ENCODE results near the gene ZWILCH.

Gene ZWILCH

GRCh38 chr15:66558271-66558670 is 53.1 kb downstream of the ZWILCH start:
- no peak for DNase-seq

GRCh38 chr15:66560856-66561525 is 55.9 kb downstream of the ZWILCH start:
- no peak for DNase-seq

GRCh38 chr15:66563126-66563525 is 58.0 kb downstream of the ZWILCH start:
- no peak for DNase-seq

- DNase-seq: no peak
Observed at GRCh38 chr15:66563566-66564110, 58.5 kb downstream of the ZWILCH start.

- DNase-seq: no peak
Observed at GRCh38 chr15:66564136-66565041, 59.3 kb downstream of the ZWILCH start.

- DNase-seq: no peak
Observed at GRCh38 chr15:66565141-66565641, 60.1 kb downstream of the ZWILCH start.

GRCh38 chr15:66565741-66566144 is 60.6 kb downstream of the ZWILCH start, which contains the start of gene LCTL:
Gene LCTL, minus strand, starts transcription at chr15:66565998. Its CDS starts 633 bp downstream, at chr15:66565365.
- DNase-seq: no peak

- no peak for DNase-seq
Observed at GRCh38 chr15:66566963-66567531, 61.9 kb downstream of the ZWILCH start.

GRCh38 chr15:66567897-66568296 is 62.8 kb downstream of the ZWILCH start:
- DNase-seq: no peak

- no peak for DNase-seq
Observed at GRCh38 chr15:66569461-66570137, 64.5 kb downstream of the ZWILCH start.

GRCh38 chr15:66570327-66570726 is 65.2 kb downstream of the ZWILCH start:
- no peak for DNase-seq

GRCh38 chr15:66570842-66571478 is 65.8 kb downstream of the ZWILCH start:
- DNase-seq: no peak

GRCh38 chr15:66572146-66572545 is 67.0 kb downstream of the ZWILCH start:
- no peak for DNase-seq

GRCh38 chr15:66573348-66573718 is 68.2 kb downstream of the ZWILCH start:
- no peak for DNase-seq

GRCh38 chr15:66573719-66574595 is 68.8 kb downstream of the ZWILCH start:
- no peak for DNase-seq

GRCh38 chr15:66574596-66574950 is 69.4 kb downstream of the ZWILCH start:
- DNase-seq: no peak

GRCh38 chr15:66578286-66578875 is 73.3 kb downstream of the ZWILCH start:
- DNase-seq: no peak

GRCh38 chr15:66580643-66581042 is 75.5 kb downstream of the ZWILCH start:
- no peak for DNase-seq

- DNase-seq: no peak
Observed at GRCh38 chr15:66581972-66582537, 76.9 kb downstream of the ZWILCH start.
